SK-N-SH (cell line): Measurements from ENCODE around the gene SAG. TPM values are rescaled to one million over a fixed set of nuclear protein-coding genes. Genes with fewer than 3 reads are reported as not detected.

Experiments used
- CTCF ChIA-PET: fragments of 300-600, 350-600 bp; formaldehyde crosslinking; extraction: SDS; loops from one replicate; lab custom pipeline; 2021; lab: Yijun Ruan, JAX
- POLR2A ChIA-PET: fragments of 350-600 bp; sonication (Branson Sonifier 250); formaldehyde crosslinking; extraction: SDS; loops from one replicate; lab custom pipeline; 2020; ENCODE audit warnings: antibody characterized with exemption, inconsistent platforms; lab: Yijun Ruan, JAX
- DNase-seq: peaks from one replicate; pipeline ENCODE4 v3.0.0; 2012
- H2AFZ ChIP-seq: fragments of 200-600 bp; sonication (generic); 2 replicates; pipeline ENCODE4 v1.8.1; 2016; ENCODE audit warnings: antibody characterized with exemption, mild to moderate bottlenecking, low read depth
- H3F3A ChIP-seq: fragments of 200-600 bp; sonication (generic); replicated peaks from 2 replicates; pipeline ENCODE3; 2016; ENCODE audit warnings: antibody characterized with exemption, mild to moderate bottlenecking; ENCODE audit not compliant: insufficient read depth
- H3K27ac ChIP-seq, 2 experiments: fragments of 200-500 bp in 1 of 2; fragments of 200-600 bp in 1 of 2; sonication (Bioruptor generic) in 1 of 2; sonication (generic), shearing (Covaris generic) in 1 of 2; 2 replicates each; pipeline versions ENCODE4 v1.5.1 to v1.6.1; 2014 to 2016; ENCODE audit warnings: low read depth in 2 of 2, inconsistent platforms in 1 of 2, low read length in 1 of 2, mild to moderate bottlenecking in 1 of 2, mixed read lengths in 1 of 2
- H3K27me3 ChIP-seq: fragments of 200-600 bp; sonication (generic), shearing (Covaris generic); 2 replicates; pipeline ENCODE4 v1.6.1; 2016; ENCODE audit warnings: mixed run types; ENCODE audit not compliant: insufficient read depth
- H3K36me3 ChIP-seq, 2 experiments: fragments of 200-500 bp in 1 of 2; fragments of 200-600 bp in 1 of 2; sonication (Bioruptor generic) in 1 of 2; sonication (generic) in 1 of 2; replicated peaks in 1 of 2; 2 replicates each; pipeline versions ENCODE3 to v1.5.1; 2014 to 2016; ENCODE audit warnings: low read length in 1 of 2, mild to moderate bottlenecking in 1 of 2; ENCODE audit not compliant: insufficient read depth in 2 of 2, control insufficient read depth in 1 of 2
- H3K4me1 ChIP-seq, 2 experiments: fragments of 200-500 bp in 1 of 2; fragments of 200-600 bp in 1 of 2; sonication (Bioruptor generic) in 1 of 2; sonication (generic), shearing (Covaris generic) in 1 of 2; 2 replicates each; pipeline versions ENCODE4 v1.5.1 to v1.6.1; 2014 to 2016; ENCODE audit warnings: low read depth in 1 of 2, low read length in 1 of 2, mixed run types in 1 of 2; ENCODE audit not compliant: insufficient read depth in 2 of 2, control insufficient read depth in 1 of 2
- H3K4me2 ChIP-seq: fragments of 200-600 bp; sonication (generic), shearing (Covaris generic); 2 replicates; pipeline ENCODE4 v1.6.1; 2017; ENCODE audit warnings: mixed run types
- H3K4me3 ChIP-seq, 2 experiments: fragments of 200-500 bp in 1 of 2; fragments of 200-600 bp in 1 of 2; sonication (Bioruptor generic) in 1 of 2; sonication (generic), shearing (Covaris generic) in 1 of 2; 2 replicates each; pipeline versions ENCODE4 v1.5.1 to v1.8.1; 2014 to 2016; ENCODE audit warnings: low read depth in 2 of 2, inconsistent platforms in 1 of 2, low read length in 1 of 2, mild to moderate bottlenecking in 1 of 2, mixed read lengths in 1 of 2, moderate library complexity in 1 of 2
- H3K79me2 ChIP-seq: fragments of 200-600 bp; sonication (generic); 2 replicates; pipeline ENCODE4 v1.8.1; 2017; ENCODE audit warnings: mild to moderate bottlenecking; ENCODE audit not compliant: insufficient read depth
- H3K9ac ChIP-seq: fragments of 200-600 bp; sonication (generic); 2 replicates; pipeline ENCODE4 v1.6.1; 2017; ENCODE audit warnings: mixed run types
- H3K9me2 ChIP-seq: fragments of 200-600 bp; sonication (generic); 2 replicates; pipeline ENCODE4 v1.6.1; 2017; ENCODE audit warnings: mixed run types
- H3K9me3 ChIP-seq: fragments of 200-600 bp; sonication (generic); 2 replicates; pipeline ENCODE4 v1.6.1; 2017; ENCODE audit warnings: mixed run types, mild to moderate bottlenecking, moderate library complexity
- H4K20me1 ChIP-seq: fragments of 200-600 bp; sonication (generic); 2 replicates; pipeline ENCODE4 v1.6.1; 2017; ENCODE audit warnings: mild to moderate bottlenecking, mixed run types; ENCODE audit not compliant: insufficient read depth
- ELF1 ChIP-seq: IDR thresholded peaks from 2 replicates; pipeline ENCODE4 v1.4.0; 2012
- EP300 ChIP-seq, 2 experiments: IDR thresholded peaks; 2 replicates each; pipeline versions ENCODE4 v1.4.0 to v1.6.1; 2012; ENCODE audit warnings: borderline replicate concordance in 1 of 2, low read depth in 1 of 2, low read length in 1 of 2
- GATA2 ChIP-seq: sonication (generic); formaldehyde crosslinking; IDR thresholded peaks from 2 replicates; pipeline ENCODE4 v1.5.0; 2020; ENCODE audit warnings: mild to moderate bottlenecking, missing genetic modification reagents
- JUND ChIP-seq: IDR thresholded peaks from 2 replicates; pipeline ENCODE4 v1.4.0; 2012
- MXI1 ChIP-seq: IDR thresholded peaks from 2 replicates; pipeline ENCODE4 v1.6.1; 2012; ENCODE audit warnings: mild to moderate bottlenecking, low read depth, low read length, improper control_type of control experiment
- NFIC ChIP-seq: IDR thresholded peaks from 2 replicates; pipeline ENCODE4 v1.4.0; 2012; ENCODE audit warnings: borderline replicate concordance
- RCOR1 ChIP-seq: fragments of 150-350 bp; IDR thresholded peaks from 2 replicates; pipeline ENCODE4 v1.6.1; 2017; ENCODE audit warnings: antibody characterized with exemption, low read length
- RXRA ChIP-seq: IDR thresholded peaks from 2 replicates; pipeline ENCODE4 v1.4.0; 2012; ENCODE audit warnings: low read depth, mild to moderate bottlenecking, borderline replicate concordance
- SIN3A ChIP-seq: IDR thresholded peaks from 2 replicates; pipeline ENCODE4 v1.6.1; 2012; ENCODE audit warnings: low read depth, mild to moderate bottlenecking, low read length, moderate library complexity, borderline replicate concordance
- SMC3 ChIP-seq: IDR thresholded peaks from 2 replicates; pipeline ENCODE4 v1.6.1; 2012; ENCODE audit warnings: low read depth, low read length, improper control_type of control experiment
- TAF1 ChIP-seq: IDR thresholded peaks from 2 replicates; pipeline ENCODE4 v1.6.1; 2012; ENCODE audit warnings: low read depth, mild to moderate bottlenecking, low read length, moderate library complexity, borderline replicate concordance
- WGBS: methylation state at CpG from one replicate; pipeline ENCODE4 v1.1.6; 2017; ENCODE audit warnings: low lambda C conversion rate; 5-methylcytosine and 5-hydroxymethylcytosine counted together
- polyA plus RNA-seq, 3 experiments: library from polyadenylated mRNA; depleted of rRNA; stranded (reverse); fragments of >200 nt; gene quantifications; 2 replicates each; pipeline ENCODE4 v1.2.3, GENCODE V29; 2012
- TF ChIP-seq, protein P1 (sequence below): fragments of 150-350 bp; IDR thresholded peaks from 2 replicates; pipeline ENCODE4 v1.6.1; 2016; ENCODE audit warnings: mild to moderate bottlenecking, low read depth, low read length
- TF ChIP-seq, protein P2 (sequence below): IDR thresholded peaks from 2 replicates; pipeline ENCODE4 v1.4.0; 2012; ENCODE audit warnings: low read depth, borderline replicate concordance
- TF ChIP-seq, protein P3 (sequence below): IDR thresholded peaks from 2 replicates; pipeline ENCODE4; 2012

SAG gene
- polyA plus RNA-seq, 1 of the 3 experiments (the other 2 are of a cell fraction), result not detected

DNA sequence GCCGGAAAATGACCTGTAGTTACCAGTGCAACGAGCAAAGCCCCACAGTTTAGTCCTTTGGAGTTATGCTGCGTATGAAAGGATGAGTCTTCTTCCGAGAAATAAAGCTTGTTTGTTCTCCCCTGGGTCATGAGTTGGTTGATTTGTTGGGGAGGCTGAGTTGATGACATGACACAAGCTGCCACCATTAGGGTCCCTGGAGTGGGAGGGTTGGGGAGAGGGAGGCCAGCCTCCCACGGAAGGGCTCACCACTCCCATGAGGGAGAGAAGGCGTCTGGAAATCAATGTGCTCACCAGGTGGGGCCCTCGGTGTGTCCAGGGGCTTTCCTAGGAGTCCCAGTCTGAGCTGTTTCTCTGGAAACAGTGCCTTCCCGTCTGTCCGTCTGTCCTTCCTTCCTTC lies 39.3 kb downstream of the SAG start:
- Histone ChIP-seq H3K4me3 (no peak overlapping the region), H3K4me2 (no peak overlapping the region), H3K79me2 (no peaks in the 10 kb centered on the region), H3F3A (peaks cover 3% of the 10 kb centered on the region), H3K4me1 (peaks cover 9 to 14% of the 10 kb centered on the region in 2 experiments; a peak in 2 of 4 replicates), H3K36me3 (no peaks in the 10 kb centered on the region), H3K27me3 (no peaks in the 10 kb centered on the region), H3K9me3 (no peaks in the 10 kb centered on the region), H3K27ac (no peak overlapping the region), H3K9ac (no peak overlapping the region), H3K9me2 (no peaks in the 10 kb centered on the region), H4K20me1 (no peaks in the 10 kb centered on the region), H2AFZ (no peak overlapping the region)
- ChIA-PET CTCF (interaction anchor here (3.1 kb wide), 1 partner anchor 96 kb away, joined by 15 read pairs; no protein-coding TSS in a partner anchor), POLR2A (no interaction called here)
- TF ChIP-seq JUND, result no peak
- TF ChIP-seq MXI1, result no peak
- no peak for TF ChIP-seq TAF1
- no peak for TF ChIP-seq ELF1
- no peak for TF ChIP-seq NFIC
- no peak for TF ChIP-seq SMC3
- TF ChIP-seq GATA2 (CRISPR knock-in tag), result no peak
- TF ChIP-seq EP300 (IDR thresholded peaks at IDR 0.05; ENCODE audit: borderline replicate concordance in 1 of 2, low read depth in 1 of 2, low read length in 1 of 2), result no peak
- no peak for TF ChIP-seq SIN3A
- TF ChIP-seq, protein P1, sequence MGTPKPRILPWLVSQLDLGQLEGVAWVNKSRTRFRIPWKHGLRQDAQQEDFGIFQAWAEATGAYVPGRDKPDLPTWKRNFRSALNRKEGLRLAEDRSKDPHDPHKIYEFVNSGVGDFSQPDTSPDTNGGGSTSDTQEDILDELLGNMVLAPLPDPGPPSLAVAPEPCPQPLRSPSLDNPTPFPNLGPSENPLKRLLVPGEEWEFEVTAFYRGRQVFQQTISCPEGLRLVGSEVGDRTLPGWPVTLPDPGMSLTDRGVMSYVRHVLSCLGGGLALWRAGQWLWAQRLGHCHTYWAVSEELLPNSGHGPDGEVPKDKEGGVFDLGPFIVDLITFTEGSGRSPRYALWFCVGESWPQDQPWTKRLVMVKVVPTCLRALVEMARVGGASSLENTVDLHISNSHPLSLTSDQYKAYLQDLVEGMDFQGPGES, result no peak
- TF ChIP-seq, protein P2, sequence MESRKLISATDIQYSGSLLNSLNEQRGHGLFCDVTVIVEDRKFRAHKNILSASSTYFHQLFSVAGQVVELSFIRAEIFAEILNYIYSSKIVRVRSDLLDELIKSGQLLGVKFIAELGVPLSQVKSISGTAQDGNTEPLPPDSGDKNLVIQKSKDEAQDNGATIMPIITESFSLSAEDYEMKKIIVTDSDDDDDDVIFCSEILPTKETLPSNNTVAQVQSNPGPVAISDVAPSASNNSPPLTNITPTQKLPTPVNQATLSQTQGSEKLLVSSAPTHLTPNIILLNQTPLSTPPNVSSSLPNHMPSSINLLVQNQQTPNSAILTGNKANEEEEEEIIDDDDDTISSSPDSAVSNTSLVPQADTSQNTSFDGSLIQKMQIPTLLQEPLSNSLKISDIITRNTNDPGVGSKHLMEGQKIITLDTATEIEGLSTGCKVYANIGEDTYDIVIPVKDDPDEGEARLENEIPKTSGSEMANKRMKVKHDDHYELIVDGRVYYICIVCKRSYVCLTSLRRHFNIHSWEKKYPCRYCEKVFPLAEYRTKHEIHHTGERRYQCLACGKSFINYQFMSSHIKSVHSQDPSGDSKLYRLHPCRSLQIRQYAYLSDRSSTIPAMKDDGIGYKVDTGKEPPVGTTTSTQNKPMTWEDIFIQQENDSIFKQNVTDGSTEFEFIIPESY, result no peak
- TF ChIP-seq RXRA, result no peak
- TF ChIP-seq, protein P3, sequence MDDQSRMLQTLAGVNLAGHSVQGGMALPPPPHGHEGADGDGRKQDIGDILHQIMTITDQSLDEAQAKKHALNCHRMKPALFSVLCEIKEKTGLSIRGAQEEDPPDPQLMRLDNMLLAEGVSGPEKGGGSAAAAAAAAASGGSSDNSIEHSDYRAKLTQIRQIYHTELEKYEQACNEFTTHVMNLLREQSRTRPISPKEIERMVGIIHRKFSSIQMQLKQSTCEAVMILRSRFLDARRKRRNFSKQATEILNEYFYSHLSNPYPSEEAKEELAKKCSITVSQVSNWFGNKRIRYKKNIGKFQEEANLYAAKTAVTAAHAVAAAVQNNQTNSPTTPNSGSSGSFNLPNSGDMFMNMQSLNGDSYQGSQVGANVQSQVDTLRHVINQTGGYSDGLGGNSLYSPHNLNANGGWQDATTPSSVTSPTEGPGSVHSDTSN, result no peak
- TF ChIP-seq RCOR1, result no peak
- no peak for DNase-seq
- 97% methylated on average over 7 of the region's 9 CpGs for WGBS
